ENCODE data around the gene CD244. TPM values are rescaled to one million over a fixed set of nuclear protein-coding genes. Genes with fewer than 3 reads are reported as not detected.
"Not testable (repeated sequence)": the region's sequence is repeated elsewhere in the genome, so short reads cannot be mapped to it uniquely, and the experiment has no call there.

The CD244 gene
- total RNA-seq, 1 donor, result not detected

DNA sequence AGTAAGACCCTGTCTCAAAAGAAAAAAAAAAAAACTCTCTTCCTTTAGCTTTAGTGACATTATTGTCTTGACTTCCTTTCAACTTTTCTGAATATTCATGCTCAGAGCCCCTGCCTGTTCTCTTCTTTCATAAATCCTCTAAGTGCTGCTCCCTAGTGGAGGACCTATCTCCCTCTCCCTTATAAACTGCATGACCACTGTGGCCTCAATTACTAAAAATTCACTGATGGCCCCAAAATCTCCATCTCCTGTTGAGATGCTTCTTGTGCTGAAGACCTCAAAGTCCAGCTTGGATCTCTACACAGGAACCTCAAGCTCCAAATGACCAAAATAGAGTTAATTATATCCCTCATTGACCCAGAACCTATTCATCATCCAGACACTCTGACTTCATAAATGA lies 14.5 kb upstream of the CD244 start:
- TF ChIP-seq, protein P1, sequence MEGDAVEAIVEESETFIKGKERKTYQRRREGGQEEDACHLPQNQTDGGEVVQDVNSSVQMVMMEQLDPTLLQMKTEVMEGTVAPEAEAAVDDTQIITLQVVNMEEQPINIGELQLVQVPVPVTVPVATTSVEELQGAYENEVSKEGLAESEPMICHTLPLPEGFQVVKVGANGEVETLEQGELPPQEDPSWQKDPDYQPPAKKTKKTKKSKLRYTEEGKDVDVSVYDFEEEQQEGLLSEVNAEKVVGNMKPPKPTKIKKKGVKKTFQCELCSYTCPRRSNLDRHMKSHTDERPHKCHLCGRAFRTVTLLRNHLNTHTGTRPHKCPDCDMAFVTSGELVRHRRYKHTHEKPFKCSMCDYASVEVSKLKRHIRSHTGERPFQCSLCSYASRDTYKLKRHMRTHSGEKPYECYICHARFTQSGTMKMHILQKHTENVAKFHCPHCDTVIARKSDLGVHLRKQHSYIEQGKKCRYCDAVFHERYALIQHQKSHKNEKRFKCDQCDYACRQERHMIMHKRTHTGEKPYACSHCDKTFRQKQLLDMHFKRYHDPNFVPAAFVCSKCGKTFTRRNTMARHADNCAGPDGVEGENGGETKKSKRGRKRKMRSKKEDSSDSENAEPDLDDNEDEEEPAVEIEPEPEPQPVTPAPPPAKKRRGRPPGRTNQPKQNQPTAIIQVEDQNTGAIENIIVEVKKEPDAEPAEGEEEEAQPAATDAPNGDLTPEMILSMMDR (IDR thresholded peaks at IDR 0.05; ENCODE audit: insufficient read depth, low read length), result no peak
- no peak for DNase-seq (ENCODE audit: low read depth)
- no peak overlapping the region for H3K4me3 ChIP-seq (ENCODE audit: low read depth, low read length)

DNA sequence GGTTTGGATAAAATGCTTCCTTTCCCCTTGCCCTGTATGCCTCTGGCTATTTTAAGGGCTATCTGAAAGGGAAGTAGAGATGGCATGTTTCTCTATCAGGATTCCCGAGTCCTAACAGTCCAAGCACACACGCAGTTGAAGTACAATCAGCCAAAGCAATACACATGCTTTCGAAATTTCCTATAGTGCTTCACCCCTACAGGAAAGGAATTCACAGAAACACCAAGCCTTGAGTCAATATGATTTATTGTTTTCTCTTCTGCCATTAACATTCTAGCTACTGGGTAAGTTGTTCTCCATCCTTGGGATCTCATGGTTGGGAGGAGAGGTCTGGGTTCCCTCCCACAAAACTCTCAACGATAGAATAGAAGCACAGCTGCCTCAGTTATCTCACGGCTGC lies 13.6 kb upstream of the CD244 start:
- TF ChIP-seq, protein P1 (IDR thresholded peaks at IDR 0.05; ENCODE audit: insufficient read depth, low read length), result no peak
- H3K4me3 ChIP-seq (ENCODE audit: low read depth, low read length), result no peak overlapping the region
- DNase-seq (ENCODE audit: low read depth), result no peak

DNA sequence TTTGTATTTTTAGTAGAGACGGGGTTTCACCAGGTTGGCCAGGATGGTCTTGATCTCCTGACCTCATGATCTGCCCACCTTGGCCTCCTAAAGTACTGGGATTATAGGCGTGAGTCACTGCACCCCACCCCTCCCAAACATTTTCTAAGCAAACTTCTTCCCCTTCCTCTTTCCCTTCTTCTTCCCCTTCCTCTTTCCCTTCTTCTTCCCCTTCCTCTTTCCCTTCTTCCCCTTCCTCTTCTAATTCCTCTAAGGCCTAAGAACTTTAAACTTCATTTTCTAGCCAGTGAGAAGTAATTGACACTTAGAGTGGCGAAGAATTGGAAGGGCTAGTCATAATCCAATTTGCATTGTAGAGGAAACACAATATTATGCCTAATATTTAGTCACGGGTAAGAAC lies 12.9 kb upstream of the CD244 start:
- not testable (repeated sequence) for DNase-seq (ENCODE audit: low read depth); H3K4me3 ChIP-seq (ENCODE audit: low read depth, low read length)

DNA sequence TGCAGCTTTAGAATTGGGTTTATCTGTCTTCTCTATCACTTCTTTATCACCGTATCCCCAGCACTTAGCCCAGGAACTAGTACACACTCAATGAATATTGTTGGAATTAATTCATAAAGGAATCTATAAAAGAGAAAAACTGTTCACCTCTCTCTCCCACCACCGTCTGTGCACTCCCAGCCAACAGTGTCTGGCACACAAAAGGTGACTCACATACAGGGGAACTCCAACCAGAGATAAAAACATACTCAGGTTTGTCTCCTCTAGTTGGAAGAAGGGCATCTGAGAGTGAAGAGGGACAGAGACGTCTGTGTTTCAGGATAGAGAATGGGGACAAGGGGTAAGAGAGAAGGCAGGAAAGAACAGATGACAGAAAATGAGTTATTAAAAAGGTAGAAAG lies 12.2 kb upstream of the CD244 start:
- TF ChIP-seq, protein P1 (IDR thresholded peaks at IDR 0.05; ENCODE audit: insufficient read depth, low read length), result no peak
- DNase-seq (ENCODE audit: low read depth), result no peak
- H3K4me3 ChIP-seq (ENCODE audit: low read depth, low read length), result no peak overlapping the region

DNA sequence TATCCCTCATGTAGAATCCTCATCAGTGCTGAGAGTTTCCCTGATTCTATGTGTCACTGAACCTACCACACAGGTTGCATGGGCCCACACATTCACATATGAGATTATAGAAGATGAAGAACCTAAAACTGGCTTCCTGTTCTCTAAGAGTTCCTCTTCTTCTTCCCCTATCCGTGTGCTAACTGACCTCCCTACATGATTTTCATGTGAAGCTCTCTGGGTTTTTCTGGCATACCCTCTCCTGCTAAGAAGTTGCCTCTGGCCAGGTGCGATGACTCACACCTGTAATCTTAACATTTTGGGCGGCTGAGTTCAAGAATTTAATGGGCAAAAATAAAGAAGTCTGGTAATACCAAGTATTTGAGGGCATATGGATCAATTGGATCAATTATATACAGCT lies 5.5 kb upstream of the CD244 start:
- TF ChIP-seq, protein P1 (IDR thresholded peaks at IDR 0.05; ENCODE audit: insufficient read depth, low read length), result no peak
- no peak overlapping the region for H3K4me3 ChIP-seq (ENCODE audit: low read depth, low read length)
- DNase-seq (ENCODE audit: low read depth), result peak; percentile 7

DNA sequence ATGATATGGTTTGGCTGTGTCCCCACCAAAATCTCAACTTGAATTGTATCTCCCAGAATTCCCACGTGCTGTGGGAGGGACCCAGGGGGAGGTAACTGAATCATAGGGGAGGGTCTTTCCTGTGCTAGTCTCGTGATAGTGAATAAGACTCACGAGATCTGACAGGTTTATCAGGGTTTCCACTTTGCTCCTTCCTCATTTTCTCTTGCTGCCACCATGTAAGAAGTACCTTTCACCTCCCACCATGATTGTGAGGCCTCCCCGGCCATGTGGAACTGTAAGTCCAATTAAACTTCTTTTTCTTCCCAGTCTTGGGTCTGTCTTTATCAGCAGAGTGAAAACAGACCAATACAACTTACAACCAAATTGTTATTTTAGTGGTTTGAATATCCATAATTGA lies 5.0 kb upstream of the CD244 start:
- DNase-seq (ENCODE audit: low read depth); H3K4me3 ChIP-seq (ENCODE audit: low read depth, low read length): not testable (repeated sequence)

DNA sequence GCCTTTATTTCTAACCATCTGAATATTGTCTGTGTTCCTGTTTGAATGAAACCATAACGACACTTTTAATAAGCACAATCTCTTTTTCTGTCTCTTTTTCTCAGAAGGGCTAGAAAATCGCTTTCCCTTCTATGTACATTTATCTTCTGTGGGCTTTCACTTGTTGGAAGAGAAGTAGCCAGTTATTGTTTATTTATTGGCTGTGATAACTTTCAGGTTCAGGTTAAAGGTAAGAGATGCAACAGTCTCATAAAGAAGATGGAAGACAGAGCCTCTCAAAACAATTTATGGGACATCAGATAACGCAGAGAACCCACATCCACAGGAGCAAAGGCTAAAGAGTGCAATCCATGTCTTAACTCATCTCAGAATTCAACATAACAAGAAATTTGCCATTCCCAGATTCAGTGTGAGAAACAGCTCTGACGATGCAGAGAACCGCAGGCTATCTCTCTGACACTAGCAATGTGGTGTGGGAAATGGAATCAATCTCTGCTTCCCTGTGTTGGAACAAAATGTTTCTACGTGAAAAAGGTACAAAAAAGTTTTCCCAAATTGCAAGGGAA lies 4.1 kb upstream of the CD244 start:
- no peak for DNase-seq (ENCODE audit: low read depth)
- H3K4me3 ChIP-seq (ENCODE audit: low read depth, low read length), result no peak overlapping the region
- TF ChIP-seq, protein P1 (IDR thresholded peaks at IDR 0.05; ENCODE audit: insufficient read depth, low read length), result no peak

DNA sequence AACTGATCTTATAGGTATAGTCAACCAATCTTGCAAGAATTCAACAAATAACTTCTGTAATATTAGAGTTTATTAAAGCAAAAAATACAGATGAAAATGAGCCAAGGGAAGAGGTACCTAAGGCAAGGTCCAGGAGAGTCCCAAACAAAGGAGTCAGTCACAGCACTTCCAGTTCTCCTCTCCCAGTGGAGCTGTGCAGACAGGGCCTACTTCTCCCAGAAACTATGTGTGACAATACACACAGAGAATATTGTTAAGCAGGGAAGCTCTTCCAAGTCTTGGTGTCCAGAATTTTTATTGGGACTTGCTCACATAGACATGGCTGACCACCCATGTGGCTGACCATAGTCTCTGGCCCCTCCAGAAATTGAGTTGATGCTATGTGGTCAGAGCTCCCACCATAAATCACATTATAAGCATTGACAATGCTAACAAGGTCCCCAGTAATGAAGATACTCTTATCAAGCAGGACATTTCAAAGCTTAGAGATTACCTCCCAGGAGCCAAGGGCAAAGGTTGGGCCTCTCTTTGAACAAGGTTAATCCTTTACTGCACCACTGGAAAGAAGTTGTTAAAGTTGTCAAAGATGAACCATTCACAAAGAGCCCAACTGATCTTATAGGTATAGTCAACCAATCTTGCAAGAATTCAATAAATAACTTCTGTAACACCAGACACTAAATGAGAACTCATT lies 3.5 kb upstream of the CD244 start:
- no peak overlapping the region for H3K4me3 ChIP-seq (ENCODE audit: low read depth, low read length)
- no peak for DNase-seq (ENCODE audit: low read depth)
- TF ChIP-seq, protein P1 (IDR thresholded peaks at IDR 0.05; ENCODE audit: insufficient read depth, low read length), result no peak

All from fibroblast of the aortic adventitia (primary cell).